HG03025 (cell line): ENCODE results near the gene AMN1.
"Not testable (repeated sequence)": the region's sequence is repeated elsewhere in the genome, so short reads cannot be mapped to it uniquely, and the experiment has no call there.

Source experiments
- ATAC-seq: cut with Tn5 transposase; IDR thresholded peaks from one replicate; pipeline ENCODE4 v1.9.1; 2021; ENCODE audit warnings: mild to moderate bottlenecking, moderate library complexity; ENCODE audit not compliant: unreplicated experiment, low FRiP score

Gene AMN1

DNA sequence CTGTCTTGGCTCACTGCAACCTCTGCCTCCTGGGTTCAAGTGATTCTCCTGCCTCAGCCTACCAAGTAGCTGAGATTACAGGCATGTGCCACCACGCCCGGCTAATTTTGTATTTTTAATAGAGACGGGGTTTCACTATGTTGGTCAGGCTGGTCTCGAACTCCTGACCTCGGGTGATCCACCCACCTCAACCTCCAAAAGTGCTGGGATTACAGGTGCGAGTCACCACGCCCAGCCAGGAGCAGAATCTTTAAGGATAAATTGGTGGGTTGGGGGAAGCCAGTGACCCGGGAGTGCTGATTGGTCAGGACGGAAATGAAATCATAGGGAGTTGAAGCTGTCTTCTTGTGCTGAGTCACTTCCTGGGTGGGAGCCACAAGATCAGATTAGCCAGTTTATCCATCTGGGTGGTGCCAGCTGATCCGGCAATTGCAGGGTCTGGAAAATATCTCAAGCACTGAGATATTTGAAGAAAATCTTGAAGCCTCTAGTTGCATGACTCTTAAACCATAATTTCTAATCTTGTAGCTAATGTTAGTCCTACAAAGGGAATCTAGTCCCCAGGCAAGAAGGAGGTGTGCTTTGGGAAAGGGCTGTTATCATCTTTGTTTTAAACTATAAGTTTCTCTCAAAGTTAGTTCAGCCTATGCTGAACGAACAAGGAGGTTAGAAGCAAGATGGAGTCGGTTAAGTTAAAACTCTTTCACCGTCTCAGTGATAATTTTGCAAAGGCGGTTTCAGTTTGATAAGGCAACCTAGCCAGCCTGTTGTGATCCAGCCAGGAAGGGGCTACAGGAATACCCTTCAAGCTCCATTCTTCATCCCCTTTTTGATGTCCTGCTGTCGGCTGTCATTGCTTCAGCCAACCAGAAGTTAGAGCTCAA is 5.0 kb upstream of the AMN1 start:
- ATAC-seq: not testable (repeated sequence)

DNA sequence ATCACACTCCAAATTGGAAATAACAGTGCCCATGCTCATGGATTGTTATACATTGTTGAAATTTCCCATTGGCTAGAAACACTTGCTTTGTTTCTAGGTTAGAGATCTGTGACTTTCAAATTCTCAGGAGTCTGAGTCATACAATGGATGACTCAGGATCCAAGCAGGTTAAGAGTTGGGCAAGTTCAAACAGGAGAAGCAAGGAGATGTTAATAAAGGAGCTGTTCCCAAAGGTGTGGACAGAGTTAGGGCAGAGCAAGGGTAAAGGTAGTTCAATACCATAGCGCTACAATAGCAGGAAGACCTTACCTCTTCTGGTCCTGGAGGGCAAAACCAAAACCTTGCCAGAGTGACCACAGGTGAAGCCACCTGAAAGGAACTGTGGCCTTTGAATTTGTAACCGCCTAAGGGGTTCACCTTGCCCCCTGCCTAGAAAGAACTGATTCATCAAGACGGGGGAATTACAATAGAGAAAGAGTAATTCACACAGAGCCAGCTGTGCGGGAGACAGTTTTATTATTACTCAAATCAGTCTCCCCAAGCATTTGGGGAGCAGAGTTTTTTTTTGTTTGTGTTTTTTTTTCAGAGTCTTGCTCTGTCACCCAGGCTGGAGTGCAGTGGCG is 4.2 kb upstream of the AMN1 start:
- ATAC-seq: no peak

DNA sequence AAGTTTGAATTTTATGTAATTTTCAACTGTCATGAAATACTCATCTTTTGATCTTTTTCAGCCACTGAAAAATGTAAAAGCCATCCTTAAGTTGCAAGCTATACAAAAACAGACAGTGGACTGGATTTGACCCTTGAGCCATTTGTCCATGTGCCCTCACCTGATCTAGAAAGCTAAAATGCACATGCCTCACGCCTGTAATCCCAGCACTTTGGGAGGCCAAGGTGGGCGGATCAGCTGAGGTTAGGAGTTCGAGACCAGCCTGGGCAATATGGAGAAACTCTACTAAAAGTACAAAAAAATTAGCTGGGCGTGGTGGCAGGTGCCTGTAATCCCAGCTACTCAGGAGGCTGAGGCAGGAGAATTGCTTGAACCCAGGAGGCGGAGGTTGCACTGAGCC is 2.4 kb upstream of the AMN1 start:
- ATAC-seq: not testable (repeated sequence)

DNA sequence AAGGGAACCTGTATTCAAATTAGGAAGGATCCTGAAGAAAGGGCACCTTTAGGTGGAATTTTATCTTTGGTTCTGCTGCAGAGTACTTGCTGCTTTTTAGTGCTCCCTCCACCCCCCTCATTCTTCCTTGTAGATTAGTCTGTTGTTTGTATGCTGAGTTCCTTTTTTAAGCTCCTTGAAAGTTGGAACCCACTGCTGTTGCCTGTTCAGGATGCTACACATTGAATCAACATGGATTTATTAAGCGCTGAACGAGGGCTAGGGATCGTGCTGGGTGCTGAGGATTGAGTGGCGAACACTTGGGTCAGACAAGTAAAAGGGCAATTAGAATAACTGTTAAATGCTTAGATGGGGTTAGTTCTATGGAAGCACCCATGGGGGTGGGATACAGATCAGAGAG is 884 bp upstream of the AMN1 start:
- no peak for ATAC-seq

DNA sequence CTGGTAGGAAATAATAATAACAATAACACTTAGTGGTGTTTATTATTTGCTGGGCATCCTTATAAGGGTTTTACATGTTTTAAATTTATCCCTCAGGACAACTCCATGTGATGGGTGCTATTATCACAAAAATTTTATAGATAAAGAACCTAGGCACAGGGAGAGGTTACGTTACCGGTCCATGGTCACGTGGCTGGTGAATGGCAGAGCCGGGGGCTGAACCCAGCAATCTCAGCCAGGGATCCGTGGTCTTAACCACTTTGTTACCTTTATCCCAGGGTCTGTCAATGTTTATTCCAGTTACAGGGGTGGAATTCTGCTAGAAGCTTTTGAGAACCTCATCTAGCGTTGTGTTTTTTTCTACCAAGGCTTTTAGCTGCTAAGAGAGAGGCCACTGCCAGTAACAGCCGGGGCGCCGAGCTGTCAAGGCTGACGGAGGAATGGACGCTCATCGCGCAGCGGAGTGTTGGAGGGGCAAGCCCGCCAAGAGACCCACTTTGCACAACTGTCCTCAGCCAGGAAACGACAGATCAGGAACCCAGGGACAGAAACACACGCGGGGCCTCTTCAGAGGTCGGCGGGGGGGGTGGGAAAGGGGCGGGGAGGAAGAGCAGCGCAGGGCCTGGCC is 418 bp downstream of the AMN1 start:
- peak; percentile 16 for ATAC-seq

DNA sequence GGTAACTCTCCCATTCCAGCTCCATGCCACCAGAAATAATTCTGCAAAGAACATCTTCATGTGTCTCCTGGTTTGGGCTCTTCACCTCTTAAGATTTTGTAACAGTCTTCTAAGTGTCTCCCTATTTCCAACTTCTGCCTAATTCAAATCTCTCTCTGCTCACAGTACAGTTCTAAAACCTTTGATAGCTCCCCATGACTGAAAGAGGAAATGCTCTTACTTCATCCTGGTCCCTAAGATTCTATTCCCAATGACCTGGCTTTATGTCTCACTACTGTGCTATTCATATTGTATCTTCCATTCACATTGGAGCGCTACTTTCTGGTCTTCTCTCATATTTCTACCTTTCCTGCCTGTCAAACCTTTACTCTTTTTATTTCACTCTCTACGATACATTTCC is 1.6 kb downstream of the AMN1 start:
- ATAC-seq: no peak

DNA sequence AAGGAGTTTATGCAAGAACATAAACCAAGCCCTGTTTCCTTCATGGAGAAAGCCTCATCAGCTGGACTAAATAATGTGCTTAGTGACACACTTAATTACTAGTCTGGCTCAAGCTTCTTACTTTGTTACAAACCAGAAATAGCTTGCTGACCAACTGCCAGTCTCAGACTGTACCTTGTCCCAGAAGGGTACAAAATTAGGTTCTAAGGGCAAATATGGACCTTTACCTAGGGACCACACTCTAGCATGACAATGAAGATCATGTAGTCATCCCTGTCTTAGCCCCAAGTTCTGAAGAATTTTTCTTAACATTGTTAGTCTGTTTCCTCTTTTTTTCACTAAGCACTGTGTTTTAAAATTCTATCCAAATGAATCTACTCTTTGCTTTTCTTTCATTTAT is 2.2 kb downstream of the AMN1 start:
- no peak for ATAC-seq

DNA sequence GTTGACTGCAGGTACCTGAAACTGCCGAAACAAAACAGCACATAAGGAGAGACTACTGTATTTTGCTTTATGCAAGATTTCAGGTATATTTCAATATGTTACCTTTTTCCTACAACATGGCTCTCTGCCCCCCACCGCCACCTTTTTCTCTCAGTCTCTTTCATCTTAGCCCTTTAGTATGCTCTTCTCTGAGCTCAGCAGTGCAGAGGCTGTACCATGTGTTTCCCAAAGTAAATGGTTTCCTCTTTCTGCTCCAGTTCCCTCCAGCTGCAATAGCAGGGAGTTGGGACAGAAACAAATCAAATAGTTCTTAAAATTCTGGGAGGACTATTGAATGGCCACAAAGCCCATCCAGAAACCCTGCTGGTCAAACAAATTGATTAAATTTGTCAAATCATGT is 4.3 kb downstream of the AMN1 start:
- ATAC-seq: no peak

DNA sequence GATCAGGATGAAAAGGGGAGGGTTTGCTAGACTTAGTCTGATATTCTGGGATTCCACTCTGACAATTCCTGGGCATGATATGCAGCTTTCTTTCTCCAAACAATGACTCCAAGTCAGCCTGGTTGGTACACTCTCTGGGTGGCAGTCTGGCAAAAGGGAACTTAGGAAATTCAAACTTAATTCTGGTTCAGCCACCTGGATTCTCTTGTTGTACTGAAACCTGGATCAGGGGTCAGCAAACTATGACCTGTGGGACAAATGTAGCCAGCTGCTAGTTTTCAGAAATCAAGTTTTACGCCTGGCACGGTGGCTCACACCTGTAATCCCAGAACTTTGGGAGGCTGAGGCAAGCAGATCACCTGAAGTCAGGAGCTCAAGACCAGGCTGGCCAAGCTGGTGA is 6.2 kb downstream of the AMN1 start:
- no peak for ATAC-seq

DNA sequence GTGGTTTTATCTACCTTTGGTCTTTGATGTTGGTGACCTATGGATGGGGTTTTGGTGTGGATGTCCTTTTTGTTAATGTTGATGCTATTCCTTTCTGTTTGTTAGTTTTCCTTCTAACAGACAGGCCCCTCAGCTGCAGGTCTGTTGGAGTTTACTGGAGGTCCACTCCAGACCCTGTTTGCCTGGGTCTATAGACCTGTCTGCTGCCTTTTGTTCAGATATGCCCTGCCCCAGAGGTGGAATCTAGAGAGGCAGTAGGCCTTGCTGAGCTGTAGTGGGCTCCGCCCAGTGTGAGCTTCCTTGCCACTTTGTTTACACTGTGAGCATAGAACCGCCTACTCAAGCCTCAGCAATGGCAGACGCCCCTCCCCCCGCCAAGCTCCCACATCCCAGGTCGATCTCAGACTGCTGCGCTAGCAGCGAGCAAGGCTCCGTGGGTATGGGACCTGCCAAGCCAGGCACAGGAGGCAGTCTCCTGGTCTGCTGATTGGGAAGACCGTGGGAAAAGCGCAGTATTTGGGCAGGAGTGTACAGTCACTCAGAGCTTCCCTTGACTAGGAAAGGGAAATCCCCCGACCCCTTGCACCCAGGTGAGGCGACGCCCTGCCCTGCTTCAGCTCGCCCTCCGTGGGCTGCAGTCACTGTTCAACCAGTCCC is 10.2 kb downstream of the AMN1 start:
- not testable (repeated sequence) for ATAC-seq

DNA sequence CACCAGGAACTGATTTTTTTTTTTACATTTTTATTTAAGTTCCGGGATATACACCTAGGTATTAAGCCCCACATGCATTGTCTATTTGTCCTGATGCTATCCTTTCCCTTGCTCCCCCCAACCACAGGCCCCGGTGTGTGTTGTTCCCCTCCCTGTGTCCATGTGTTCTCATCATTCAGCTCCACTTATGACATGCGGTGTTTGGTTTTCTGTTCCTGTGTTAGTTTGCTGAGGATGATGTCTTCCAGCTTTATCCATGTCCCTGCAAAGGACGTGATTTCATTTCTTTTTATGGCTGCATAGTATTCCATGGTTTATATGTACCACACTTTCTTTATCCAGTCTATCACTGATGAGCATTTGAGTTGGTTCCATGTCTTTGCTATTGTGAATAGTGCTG is 11.8 kb downstream of the AMN1 start:
- not testable (repeated sequence) for ATAC-seq

DNA sequence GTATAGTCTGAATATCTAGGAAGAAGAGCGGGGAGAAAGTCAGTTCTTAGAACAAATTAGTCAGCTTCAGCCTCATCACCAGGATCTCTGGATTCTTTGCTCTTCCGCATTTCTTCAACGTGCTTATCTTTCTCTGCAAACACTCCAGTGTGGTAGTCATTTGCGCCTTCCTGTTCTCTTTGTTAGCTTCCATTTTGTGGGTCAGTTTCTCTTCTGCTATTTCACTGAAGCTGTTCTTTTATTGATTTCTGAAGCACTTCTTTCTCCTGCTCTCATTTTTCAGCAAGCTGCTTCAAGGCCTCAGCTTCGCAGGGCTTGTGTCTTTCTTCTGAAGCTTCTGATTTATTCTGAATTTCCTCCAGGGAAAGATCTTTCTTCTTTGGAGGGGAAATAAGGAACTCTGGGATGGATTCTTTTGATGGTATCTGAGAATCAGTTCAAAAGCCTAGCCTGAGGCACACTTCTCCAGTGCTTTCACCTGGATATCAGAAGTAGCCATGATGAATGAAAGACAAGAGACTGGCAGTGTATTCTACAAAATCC is 13.5 kb downstream of the AMN1 start:
- peak; percentile 68 for ATAC-seq

DNA sequence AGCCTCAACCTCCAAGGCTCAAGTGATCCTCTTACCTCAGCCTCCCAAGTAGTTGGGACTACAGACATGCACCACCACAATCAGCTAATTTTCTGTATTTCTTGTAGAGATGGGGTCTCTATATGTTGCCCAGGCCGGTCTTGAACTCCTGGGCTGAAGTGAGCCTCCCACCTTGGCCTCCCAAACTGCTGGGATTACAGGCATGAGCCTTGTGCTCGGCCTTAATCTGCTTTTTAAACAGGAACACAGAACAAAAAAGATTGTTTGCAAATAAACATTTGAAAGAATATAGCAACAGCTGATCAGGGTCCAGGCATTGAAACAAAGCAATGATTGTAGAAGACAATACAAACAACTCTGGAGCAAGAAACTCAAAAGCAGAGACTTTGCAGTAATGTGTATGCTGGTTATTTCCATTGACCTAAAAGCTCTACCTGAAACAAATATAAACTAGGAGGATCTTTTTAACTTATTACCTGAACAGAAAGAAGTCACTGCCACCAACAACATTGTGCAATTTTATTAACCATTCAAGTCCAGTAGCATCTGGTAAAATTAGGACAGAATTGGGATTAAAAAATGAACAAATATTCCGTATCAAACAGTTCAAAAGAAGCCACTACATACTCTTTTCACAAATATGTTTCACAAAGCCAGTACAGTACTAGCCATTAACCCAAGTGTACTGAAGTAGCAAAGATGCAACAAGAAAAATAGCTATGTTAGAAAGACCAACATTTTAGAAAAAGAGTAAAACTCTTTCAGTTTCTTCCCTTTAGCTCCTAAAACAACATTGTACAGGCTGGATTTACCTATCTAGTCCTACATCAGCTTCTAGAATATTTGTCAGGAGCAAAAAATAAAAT is 14.2 kb downstream of the AMN1 start:
- peak; percentile 14 for ATAC-seq

DNA sequence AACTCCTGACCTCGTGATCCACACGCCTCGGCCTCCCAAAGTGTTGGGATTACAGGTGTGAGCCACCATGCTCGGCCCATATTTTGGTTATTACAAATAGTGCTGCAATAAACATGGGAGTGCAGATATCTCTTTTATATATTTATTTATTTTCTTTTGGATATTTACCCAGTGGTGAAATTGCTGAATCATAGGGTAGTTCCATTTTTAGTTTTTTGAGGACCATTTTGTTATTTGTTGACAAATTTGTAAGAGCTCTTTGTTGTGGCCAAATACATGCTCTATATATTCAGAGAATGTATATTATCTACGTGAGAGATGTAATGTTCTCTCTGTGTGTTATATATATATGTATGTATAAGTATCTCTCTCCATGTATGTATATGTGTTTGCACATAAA is 15.9 kb downstream of the AMN1 start:
- no peak for ATAC-seq

DNA sequence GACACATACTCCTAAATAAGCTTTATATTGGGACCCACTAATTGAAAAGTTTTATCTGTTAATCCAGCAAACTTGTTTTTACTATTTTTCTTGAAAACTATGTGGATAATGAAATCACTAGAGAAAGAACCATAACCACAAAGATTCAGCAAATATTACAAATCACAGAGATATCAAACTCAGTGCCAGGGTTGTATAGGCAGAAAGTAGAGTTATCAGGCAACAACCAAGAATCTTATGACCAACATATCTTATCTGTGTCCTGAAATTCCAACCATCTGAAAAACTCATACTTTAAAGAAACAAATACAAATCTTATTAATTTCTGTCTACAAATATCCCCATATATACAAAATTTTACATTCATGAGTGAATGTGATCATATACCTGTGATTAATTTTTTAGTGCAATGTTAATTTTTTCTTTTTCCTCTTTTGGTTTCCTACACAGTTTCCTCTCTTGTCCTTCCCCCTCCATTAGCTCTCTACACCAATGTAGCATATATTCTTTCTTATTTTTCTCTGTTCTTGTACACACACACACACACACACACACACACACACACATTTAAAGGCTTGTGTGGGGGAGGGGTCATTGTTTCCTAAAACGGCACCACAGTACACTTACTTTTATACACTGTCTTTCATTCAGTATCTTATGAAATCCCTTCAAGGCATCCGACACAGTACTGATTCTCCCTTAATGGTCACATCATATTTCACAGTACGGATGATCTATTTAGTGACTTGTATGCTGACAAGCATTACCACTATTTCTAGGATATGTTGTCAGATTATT is 18.6 kb downstream of the AMN1 start:
- ATAC-seq: no peak

DNA sequence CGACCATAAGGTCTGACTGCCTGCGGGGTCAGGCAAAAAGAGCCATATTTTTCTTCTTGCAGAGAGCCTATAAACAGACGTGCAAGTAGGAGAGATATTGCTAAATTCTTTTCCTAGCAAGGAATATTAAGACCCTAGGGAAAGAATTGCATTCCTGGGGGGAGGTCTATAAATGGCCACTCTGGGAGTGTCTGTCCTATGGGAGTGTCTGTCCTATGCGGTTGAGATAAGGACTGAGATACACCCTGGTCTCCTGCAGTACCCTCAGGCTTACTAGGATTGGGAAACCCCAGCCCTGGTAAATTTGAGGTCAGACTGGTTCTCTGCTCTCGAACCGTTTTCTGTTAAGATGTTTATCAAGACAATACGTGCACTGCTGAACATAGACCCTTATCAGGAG is 20.7 kb downstream of the AMN1 start:
- ATAC-seq: not testable (repeated sequence)

DNA sequence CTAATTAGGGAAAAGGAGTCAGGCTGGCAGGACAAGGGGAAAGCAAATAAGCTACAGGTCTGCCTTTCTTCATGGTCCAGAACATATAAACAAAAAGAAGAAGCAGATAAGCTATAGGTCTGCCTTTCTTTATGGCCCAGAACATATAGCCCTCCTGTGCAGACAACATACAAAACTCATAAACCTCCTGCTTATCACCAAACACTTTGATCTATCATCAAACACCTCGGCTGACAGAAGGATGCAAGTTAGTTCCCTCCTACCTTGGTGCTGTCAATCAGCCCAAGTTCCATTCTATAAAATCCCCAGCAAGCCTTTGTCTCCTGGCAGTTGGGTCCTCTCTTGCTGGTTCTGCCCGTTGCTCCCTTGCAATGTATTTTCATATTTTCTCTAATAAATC is 23.2 kb downstream of the AMN1 start:
- ATAC-seq: no peak

DNA sequence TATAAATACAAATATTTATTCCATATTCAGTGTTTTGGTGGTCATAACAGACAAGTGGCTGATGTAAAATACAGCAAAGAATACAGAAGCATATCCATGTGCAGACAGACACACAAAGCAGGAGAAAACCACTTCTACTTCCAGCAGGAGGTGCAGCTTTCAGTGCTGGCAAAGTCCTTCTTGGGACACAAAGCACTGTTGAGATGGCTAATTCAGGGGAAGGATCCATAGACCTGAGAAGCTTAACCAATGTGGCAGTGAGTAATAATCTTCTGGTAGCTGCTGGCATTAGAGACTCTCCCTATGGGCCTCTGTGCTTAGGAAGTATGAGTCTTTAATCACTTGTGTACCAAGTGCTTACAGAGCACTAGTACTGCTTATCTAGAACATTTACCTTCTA is 26.8 kb downstream of the AMN1 start:
- ATAC-seq: no peak

DNA sequence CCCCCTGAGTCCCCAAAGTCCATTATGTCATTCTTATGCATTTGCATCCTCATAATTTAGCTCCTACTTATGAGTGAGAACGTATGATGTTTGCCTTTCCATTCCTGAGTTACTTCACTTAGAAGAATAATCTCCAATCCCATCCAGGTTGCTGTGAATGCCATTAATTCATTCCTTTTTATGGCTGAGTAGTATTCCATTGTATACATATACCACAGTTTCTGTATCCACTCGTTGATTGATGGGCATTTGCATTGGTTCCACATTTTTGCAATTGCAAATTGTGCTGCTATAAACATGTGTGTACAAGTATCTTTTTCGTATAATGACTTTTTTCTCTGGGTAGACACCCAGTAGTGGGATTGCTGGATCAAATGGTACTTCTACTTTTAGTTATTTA is 38.9 kb downstream of the AMN1 start:
- ATAC-seq: not testable (repeated sequence)
